ENCODE results near the gene FAM83D. TPM values are rescaled to one million over a fixed set of nuclear protein-coding genes. Genes with fewer than 3 reads are reported as not detected.

Gene FAM83D
- total and polyA plus RNA-seq, 2 of the 8 experiments (the other 6 are each of a cell fraction or from before 2014, with no cell fraction given): 60.9 to 62.6 TPM

DNA sequence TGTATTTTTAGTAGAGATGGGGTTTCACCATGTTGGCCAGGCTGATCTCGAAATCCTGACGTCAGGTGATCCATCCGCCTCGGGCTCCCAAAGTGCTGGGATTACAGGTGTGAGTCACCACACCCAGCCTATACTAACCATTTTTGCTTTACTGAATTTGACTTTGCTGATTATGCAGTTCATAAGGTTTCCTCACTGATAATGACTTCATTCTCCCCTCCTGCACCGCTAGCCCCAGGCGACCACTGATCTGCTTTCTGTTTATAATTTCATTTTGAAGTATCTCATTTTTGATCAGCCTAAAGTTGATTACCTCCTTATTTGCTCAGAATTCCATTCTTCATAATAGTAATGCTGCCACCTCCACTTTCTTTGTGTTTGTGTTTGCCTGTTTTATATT, 48.7 kb upstream of the FAM83D start:
- H3K23me2 ChIP-seq (ENCODE audit: low read depth, low read length): no peaks in the 10 kb centered on the region
- no peak overlapping the region for H2AFZ ChIP-seq (ENCODE audit: low read length)
- WGBS, 2 experiments (ENCODE audit: extremely low coverage in 1 of 2, insufficient coverage in 1 of 2, insufficient read length in 1 of 2, insufficient replicate concordance in 2 of 2, low coverage in 1 of 2, low lambda C conversion rate in 2 of 2, missing lambda C conversion rate in 1 of 2): 87% methylated on average over 6 of the region's 6 CpGs; no CpG with 5 or more reads in 1 of the 2 experiments
- FAIRE-seq (no peak), DNase-seq (ENCODE audit: low read depth in 1 of 2, low spot score in 2 of 2) (no peak)
- H2AK5ac ChIP-seq (ENCODE audit: low read depth, low read length): no peak overlapping the region
- H3K4me3 ChIP-seq (ENCODE audit: extremely low read depth in 1 of 4, insufficient read depth in 2 of 4, low read depth in 3 of 4, low read length in 4 of 4): no peak overlapping the region
- H3K79me1 ChIP-seq (ENCODE audit: low read depth, low read length): no peaks in the 10 kb centered on the region
- H3K79me2 ChIP-seq (ENCODE audit: control insufficient read depth in 1 of 2, insufficient read depth in 2 of 2, low read length in 2 of 2): no peaks in the 10 kb centered on the region
- POLR2A ChIA-PET (ENCODE audit: partially characterized antibody): no interaction called here
- no peak overlapping the region for H3K14ac ChIP-seq (ENCODE audit: insufficient read length)
- no peak overlapping the region for H2BK12ac ChIP-seq (ENCODE audit: low read depth, low read length)
- no peak overlapping the region for H2BK5ac ChIP-seq (ENCODE audit: low read depth, low read length)
- no peak overlapping the region for H3K4me2 ChIP-seq (ENCODE audit: insufficient read depth in 1 of 2, low read depth in 2 of 2, low read length in 2 of 2)
- no peak overlapping the region for H2BK20ac ChIP-seq (ENCODE audit: low read length)
- H3K36me3 ChIP-seq (ENCODE audit: control insufficient read depth in 2 of 4, insufficient read depth in 4 of 4, low read length in 3 of 4): no peaks in the 10 kb centered on the region
- H3K56ac ChIP-seq (replicated peaks; ENCODE audit: insufficient read length, low read depth, low read length): no peak overlapping the region
- no peak overlapping the region for H3K4ac ChIP-seq (replicated peaks; ENCODE audit: insufficient read length, low read depth, low read length)
- H2BK15ac ChIP-seq (ENCODE audit: low read length): no peak overlapping the region
- peaks cover 0 to 4% (median under 1%) of the 10 kb centered on the region in 4 experiments; a peak in 5 of 7 replicates for H3K4me1 ChIP-seq (replicated peaks in 1 of 4; ENCODE audit: control insufficient read depth in 3 of 4, insufficient read depth in 4 of 4, low read length in 3 of 4)
- CTCF ChIA-PET (ENCODE audit: partially characterized antibody): interaction anchor here (0.7 kb wide), 1 partner anchor 215 kb away, joined by 3 read pairs; no protein-coding TSS in a partner anchor
- H3K27ac ChIP-seq (ENCODE audit: low read depth, low read length): no peak overlapping the region
- H4K5ac ChIP-seq (ENCODE audit: insufficient read length, low read depth, low read length): no peak overlapping the region
- no peak overlapping the region for H3K18ac ChIP-seq (ENCODE audit: extremely low read depth, low read length)
- peaks cover 0 to 2% of the 10 kb centered on the region in 2 experiments for H4K20me1 ChIP-seq (replicated peaks in 1 of 2; ENCODE audit: control insufficient read depth in 1 of 2, insufficient read depth in 2 of 2, low read length in 2 of 2)
- H3K9me3 ChIP-seq (ENCODE audit: insufficient read depth in 2 of 2, low read depth in 1 of 2, low read length in 1 of 2): no peaks in the 10 kb centered on the region
- no peak overlapping the region for H2BK120ac ChIP-seq (replicated peaks; ENCODE audit: low read depth, low read length)
- TF ChIP-seq GTF2F1 (IDR thresholded peaks at IDR 0.05; ENCODE audit: borderline replicate concordance, low read depth, low read length): no peak
- TF ChIP-seq, protein P1, sequence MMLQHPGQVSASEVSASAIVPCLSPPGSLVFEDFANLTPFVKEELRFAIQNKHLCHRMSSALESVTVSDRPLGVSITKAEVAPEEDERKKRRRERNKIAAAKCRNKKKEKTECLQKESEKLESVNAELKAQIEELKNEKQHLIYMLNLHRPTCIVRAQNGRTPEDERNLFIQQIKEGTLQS (IDR thresholded peaks at IDR 0.05; ENCODE audit: insufficient read depth, low read depth, low read length): no peak
- no peak for TF ChIP-seq SP2 (IDR thresholded peaks at IDR 0.05; ENCODE audit: low read length)
- TF ChIP-seq POLR2A (IDR thresholded peaks at IDR 0.05; ENCODE audit: control extremely low read depth in 1 of 2, low read depth in 2 of 2, low read length in 2 of 2): no peak
- TF ChIP-seq GABPA (IDR thresholded peaks at IDR 0.05; ENCODE audit: borderline replicate concordance, insufficient read depth, low read length): no peak
- TF ChIP-seq FOSL1 (IDR thresholded peaks at IDR 0.05; ENCODE audit: insufficient read depth, low read depth, low read length): no peak
- TF ChIP-seq JUND (IDR thresholded peaks at IDR 0.05; ENCODE audit: low read length): no peak
- no peak for TF ChIP-seq KDM4A (IDR thresholded peaks at IDR 0.05; ENCODE audit: low read depth, low read length, severe bottlenecking)
- no peak for TF ChIP-seq TCF12 (IDR thresholded peaks at IDR 0.05; ENCODE audit: low read depth, low read length)
- no peak overlapping the region for H3K23ac ChIP-seq (ENCODE audit: insufficient read length)
- no peak overlapping the region for H4K8ac ChIP-seq (ENCODE audit: extremely low read depth, insufficient read depth, low read length)
- no peaks in the 10 kb centered on the region for H3K27me3 ChIP-seq (replicated peaks in 1 of 4; ENCODE audit: control insufficient read depth in 3 of 4, extremely low read depth in 1 of 4, insufficient read depth in 3 of 4, low read length in 3 of 4)
- no peak overlapping the region for H3K9ac ChIP-seq (replicated peaks in 1 of 4; ENCODE audit: extremely low read depth in 1 of 4, low read depth in 3 of 4, low read length in 3 of 4)
- no peak overlapping the region for H4K91ac ChIP-seq (replicated peaks; ENCODE audit: insufficient read length, low read length)
